PC-9 (cell line): ENCODE data around the gene LCA5. TPM values are rescaled to one million over a fixed set of nuclear protein-coding genes. Genes with fewer than 3 reads are reported as not detected.

Source experiments
- BruUV-seq: library from RNA; stranded (reverse); fragments of 400-500 nt; replicated peaks from 2 replicates; lab custom pipeline; 2021; lab: Mats Ljungman, UMichigan
- CTCF ChIA-PET: fragments of 300-600 bp; sonication (Branson Sonifier 250); formaldehyde crosslinking; loops from one replicate; lab custom pipeline; 2022; ENCODE audit warnings: antibody characterized with exemption; lab: Charles Lee
- POLR2A ChIA-PET: fragments of 300-600 bp; sonication (Branson Sonifier 250); formaldehyde crosslinking; loops from one replicate; lab custom pipeline; 2022; ENCODE audit warnings: antibody characterized with exemption; ENCODE audit not compliant: unreplicated experiment; lab: Charles Lee
- DNase-seq, 2 experiments: peaks; one replicate each; pipeline versions ENCODE4 v3.0.0 to v3.0.0-alpha.2; 2015 to 2022; ENCODE audit warnings: mixed read lengths in 1 of 2
- H2AFZ ChIP-seq: fragments of 200-600 bp; sonication (generic); 2 replicates; pipeline ENCODE4 v1.8.1; 2017; ENCODE audit warnings: antibody characterized with exemption
- H3F3A ChIP-seq: fragments of 200-600 bp; sonication (generic); 2 replicates; pipeline ENCODE4 v1.8.1; 2017; ENCODE audit warnings: antibody characterized with exemption, mild to moderate bottlenecking, low read depth; ENCODE audit not compliant: insufficient read depth
- H3K27ac ChIP-seq: fragments of 200-600 bp; sonication (generic); 2 replicates; pipeline ENCODE4 v1.6.1; 2016; ENCODE audit warnings: mixed run types
- H3K27me3 ChIP-seq: fragments of 200-600 bp; sonication (generic); 2 replicates; pipeline ENCODE4 v1.6.1; 2016; ENCODE audit warnings: low read depth, mixed run types; ENCODE audit not compliant: insufficient read depth
- H3K36me3 ChIP-seq: fragments of 200-600 bp; sonication (generic); 2 replicates; pipeline ENCODE4 v1.6.1; 2016; ENCODE audit warnings: low read depth, mixed run types
- H3K4me1 ChIP-seq: fragments of 200-600 bp; sonication (generic); replicated peaks from 2 replicates; pipeline ENCODE4 v1.6.1; 2016; ENCODE audit warnings: mixed run types; ENCODE audit not compliant: insufficient read depth
- H3K4me2 ChIP-seq: fragments of 200-600 bp; sonication (generic); 2 replicates; pipeline ENCODE4 v1.6.1; 2017; ENCODE audit warnings: mixed run types
- H3K4me3 ChIP-seq: fragments of 200-600 bp; sonication (generic); 2 replicates; pipeline ENCODE4 v1.6.1; 2016; ENCODE audit warnings: mixed run types
- H3K79me2 ChIP-seq: fragments of 200-600 bp; sonication (generic); 2 replicates; pipeline ENCODE4 v1.6.1; 2017; ENCODE audit warnings: low read depth, mixed run types
- H3K9me2 ChIP-seq: fragments of 200-600 bp; sonication (generic); 2 replicates; pipeline ENCODE4 v1.8.1; 2017; ENCODE audit warnings: mild to moderate bottlenecking; ENCODE audit not compliant: insufficient read depth
- H3K9me3 ChIP-seq: fragments of 200-600 bp; sonication (generic); 2 replicates; pipeline ENCODE4 v1.8.1; 2016; ENCODE audit warnings: low read depth; ENCODE audit not compliant: insufficient read depth
- H4K20me1 ChIP-seq: fragments of 200-600 bp; sonication (generic); 2 replicates; pipeline ENCODE4 v1.8.1; 2017; ENCODE audit not compliant: insufficient read depth
- CTCF ChIP-seq: fragments of 200-600 bp; sonication (generic); conservative IDR thresholded peaks from 2 replicates; pipeline ENCODE4 v1.6.1; 2017; ENCODE audit warnings: mixed run types, antibody characterized with exemption, mild to moderate bottlenecking, moderate library complexity
- EZH2 ChIP-seq: fragments of 200-600 bp; sonication (generic); IDR thresholded peaks from 2 replicates; pipeline ENCODE4 v1.8.0; 2017; ENCODE audit warnings: antibody characterized with exemption, low read depth
- intact Hi-C: fragments of 100-400 bp; cut with micrococcal nuclease; formaldehyde crosslinking; loops from one replicate; pipeline ENCODE4 v1.10.0; 2022; ENCODE audit not compliant: unreplicated experiment
- total RNA-seq: library from RNA; stranded (reverse); gene quantifications from 2 replicates; pipeline ENCODE4 v1.2.3, GENCODE V29; 2021

Gene LCA5
- total RNA-seq, 1 experiment from 2014 or later, result 5.4 TPM

DNA sequence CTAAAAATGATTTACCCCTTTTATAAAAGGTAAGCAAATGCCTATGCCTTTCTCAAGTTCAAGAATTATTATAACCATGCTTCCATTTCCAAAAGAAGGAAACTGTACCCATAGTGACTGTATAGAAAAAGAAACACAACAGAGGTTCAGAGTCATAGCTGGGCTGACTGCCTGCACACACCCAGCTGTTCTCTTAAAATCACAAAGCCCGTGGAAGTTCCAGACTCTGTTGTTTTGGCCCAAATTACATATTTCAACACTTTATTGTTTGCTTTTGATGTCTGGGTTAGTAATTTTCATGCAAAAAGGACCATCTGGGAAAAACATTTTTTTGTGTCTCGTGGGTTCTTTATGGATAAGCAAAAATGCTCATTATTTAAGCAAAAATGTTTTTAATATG, 99.2 kb downstream of the LCA5 start:
- intact Hi-C loops, result no loop called here
- H3K79me2 ChIP-seq, result no peaks in the 10 kb centered on the region
- POLR2A ChIA-PET, result no interaction called here
- no TSS peak for BruUV-seq
- no peak overlapping the region for H3K27ac ChIP-seq
- no peaks in the 10 kb centered on the region for H3K9me2 ChIP-seq
- H3K9me3 ChIP-seq, result no peaks in the 10 kb centered on the region
- no peak overlapping the region for H3K4me3 ChIP-seq
- no peaks in the 10 kb centered on the region for H3K27me3 ChIP-seq
- H3K36me3 ChIP-seq, result no peaks in the 10 kb centered on the region
- H2AFZ ChIP-seq, result no peak overlapping the region
- H3F3A ChIP-seq, result no peaks in the 10 kb centered on the region
- no peak for TF ChIP-seq EZH2
- TF ChIP-seq CTCF, result no peak
- H3K4me2 ChIP-seq, result no peak overlapping the region
- DNase-seq, result no peak
- H4K20me1 ChIP-seq, result no peaks in the 10 kb centered on the region
- H3K4me1 ChIP-seq, result no peaks in the 10 kb centered on the region
- CTCF ChIA-PET, result no interaction called here

GRCh38 chr6:79436241-79436640, 101.0 kb downstream of the LCA5 start:
- POLR2A ChIA-PET, result no interaction called here

GRCh38 chr6:79435746-79436145, 101.5 kb downstream of the LCA5 start:
- H3F3A ChIP-seq, result no peaks in the 10 kb centered on the region
- DNase-seq, result no peak
- H2AFZ ChIP-seq, result no peak overlapping the region
- ChIA-PET CTCF (no interaction called here), POLR2A (no interaction called here)
- no peak for TF ChIP-seq CTCF
- no peak for TF ChIP-seq EZH2
- no peaks in the 10 kb centered on the region for H3K9me2 ChIP-seq
- H3K9me3 ChIP-seq, result no peaks in the 10 kb centered on the region
- H3K4me1 ChIP-seq, result no peaks in the 10 kb centered on the region
- no peaks in the 10 kb centered on the region for H3K36me3 ChIP-seq
- no peaks in the 10 kb centered on the region for H3K27me3 ChIP-seq
- intact Hi-C loops, result no loop called here
- no peak overlapping the region for H3K4me3 ChIP-seq
- H4K20me1 ChIP-seq, result no peaks in the 10 kb centered on the region
- no TSS peak for BruUV-seq
- H3K4me2 ChIP-seq, result no peak overlapping the region
- H3K27ac ChIP-seq, result no peak overlapping the region
- no peaks in the 10 kb centered on the region for H3K79me2 ChIP-seq

More at GRCh38 chr6:79436241-79436640, 101.0 kb downstream of the LCA5 start:
- no peaks in the 10 kb centered on the region for H3K4me1 ChIP-seq
- no peaks in the 10 kb centered on the region for H3K36me3 ChIP-seq
- no TSS peak for BruUV-seq
- H3K9me2 ChIP-seq, result no peaks in the 10 kb centered on the region
- H3K27me3 ChIP-seq, result no peaks in the 10 kb centered on the region
- H3K4me3 ChIP-seq, result no peak overlapping the region
- H4K20me1 ChIP-seq, result no peaks in the 10 kb centered on the region
- no peak overlapping the region for H3K27ac ChIP-seq
- TF ChIP-seq EZH2 (no peak), CTCF (no peak)
- no peak for DNase-seq
- no peaks in the 10 kb centered on the region for H3K9me3 ChIP-seq
- intact Hi-C loops, result no loop called here
- H2AFZ ChIP-seq, result no peak overlapping the region
- H3F3A ChIP-seq, result no peaks in the 10 kb centered on the region
- H3K4me2 ChIP-seq, result no peak overlapping the region
- H3K79me2 ChIP-seq, result no peaks in the 10 kb centered on the region
- CTCF ChIA-PET, result no interaction called here

Other genes with a start within 250 kb of the LCA5 start
- 24.2 and 27.4 TPM in 2 replicates for gene SH3BGRL2, start 93.9 kb upstream of the LCA5 start, total RNA-seq